Activated CD4-positive, CD25-positive, alpha-beta regulatory T cell treated with anti-CD3 and anti-CD28 coated beads, Interleukin-2, amount 50 U/mL, for 72 hours (primary cell): Measurements from ENCODE around the gene LRRC8E.
"Not testable (repeated sequence)": the region's sequence is repeated elsewhere in the genome, so short reads cannot be mapped to it uniquely, and the experiment has no call there.

Source experiments
- DNase-seq: peaks from one replicate; pipeline ENCODE4 v3.0.0; 2021

LRRC8E gene

DNA sequence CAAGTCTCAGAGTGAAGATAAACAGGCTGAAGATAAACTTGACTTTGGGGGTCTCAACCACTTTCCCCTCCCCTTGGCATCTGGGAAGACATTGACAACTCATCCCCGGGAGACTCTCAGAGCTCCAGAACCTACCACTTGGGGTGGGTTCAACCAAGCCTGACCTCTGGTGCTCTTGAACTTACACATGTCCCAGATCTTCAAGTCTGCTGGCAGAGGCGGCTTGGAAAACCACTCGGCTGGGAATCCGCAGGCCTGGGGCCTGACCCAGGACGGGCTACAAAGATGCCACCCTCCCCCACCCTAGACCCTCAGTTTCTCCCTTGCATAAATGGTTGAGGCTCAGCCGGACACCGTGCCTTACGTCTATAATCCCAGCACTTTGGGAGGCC, 512 bp downstream of the LRRC8E start:
- DNase-seq = no peak

DNA sequence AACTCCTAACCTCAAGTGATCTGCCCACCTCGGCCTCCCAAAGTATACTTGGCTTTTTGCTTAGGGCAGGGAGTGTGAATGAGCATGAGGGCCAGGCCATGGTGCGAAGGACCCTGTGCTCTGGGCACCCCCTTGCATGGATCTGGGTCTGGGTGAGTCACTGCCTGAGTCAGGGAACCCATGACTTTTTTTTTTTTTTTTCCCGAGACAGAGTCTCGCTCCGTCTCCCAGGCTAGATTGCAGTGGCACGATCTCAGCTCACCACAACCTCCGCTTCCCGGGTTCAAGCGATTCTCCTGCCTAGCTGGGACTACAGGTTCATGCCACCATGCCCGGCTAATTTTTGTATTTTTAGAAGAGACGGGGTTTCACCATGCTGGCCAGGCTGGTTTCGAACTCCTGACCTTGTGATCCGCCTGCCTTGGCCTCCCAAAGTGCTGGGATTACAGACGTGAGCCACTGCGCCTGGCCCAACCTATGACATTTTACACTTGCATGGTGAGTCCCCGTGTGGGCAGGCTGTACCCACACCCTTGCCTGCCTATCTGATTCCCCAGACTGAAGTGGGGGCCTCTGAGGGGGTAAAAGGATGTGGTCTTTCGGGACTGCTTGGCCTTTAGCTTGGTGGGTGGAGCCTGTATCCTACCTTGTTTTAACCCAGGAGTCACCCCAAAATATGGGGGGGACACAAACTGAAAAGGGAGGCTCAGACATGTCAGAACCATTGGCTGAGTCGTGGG, 5.2 kb downstream of the LRRC8E start:
- DNase-seq = not testable (repeated sequence)

DNA sequence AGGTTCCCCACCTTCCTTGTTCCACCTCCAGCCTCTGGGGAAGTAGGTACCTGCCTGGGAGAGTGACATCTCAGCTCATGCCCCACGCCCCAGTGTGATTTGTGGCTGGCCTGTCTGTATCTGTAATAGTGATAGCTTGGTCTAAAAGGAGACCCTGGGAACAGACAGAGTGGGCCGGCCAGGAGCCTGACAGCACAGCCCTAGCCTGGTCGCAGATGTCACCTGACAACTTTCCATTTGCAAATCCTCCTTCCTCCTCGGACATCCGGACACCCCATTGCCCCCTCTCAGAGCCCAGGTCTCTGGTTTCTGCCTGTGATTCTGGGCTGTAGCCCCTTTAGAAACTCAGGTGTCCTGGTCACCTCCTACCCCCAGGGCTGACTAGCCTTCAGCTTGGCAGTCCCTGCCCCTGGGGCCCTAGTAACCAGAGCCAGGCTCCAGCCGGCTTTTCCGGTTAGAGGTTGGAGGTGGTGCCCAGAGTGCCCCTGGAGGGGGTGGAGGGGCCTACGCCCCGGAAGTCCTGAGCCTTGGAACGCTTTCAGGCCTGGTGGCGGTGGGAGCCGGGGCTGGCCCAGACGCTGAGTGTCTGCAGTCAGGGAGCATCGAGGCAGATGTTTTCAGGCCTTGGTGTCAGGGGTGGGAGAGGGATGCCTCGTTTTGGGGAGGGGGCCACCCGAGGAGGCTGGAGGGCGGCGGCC, 6.5 kb downstream of the LRRC8E start:
- DNase-seq = no peak

DNA sequence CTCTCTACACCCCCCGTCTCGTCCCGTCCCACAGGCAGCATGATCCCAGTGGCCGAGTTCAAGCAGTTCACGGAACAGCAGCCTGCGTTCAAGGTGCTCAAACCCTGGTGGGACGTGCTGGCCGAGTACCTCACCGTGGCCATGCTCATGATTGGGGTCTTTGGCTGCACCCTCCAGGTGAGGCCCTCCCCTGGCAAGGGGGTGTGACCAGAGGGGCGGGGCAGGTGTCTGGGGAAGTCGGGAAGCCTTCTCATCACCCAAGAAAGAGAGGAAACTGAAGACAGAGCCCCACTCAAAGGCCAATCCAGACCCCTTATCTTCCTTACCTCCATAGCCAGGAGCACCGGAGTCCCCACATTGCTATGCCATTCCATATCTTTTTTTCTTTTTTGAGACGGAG, 7.3 kb downstream of the LRRC8E start:
- DNase-seq = no peak

DNA sequence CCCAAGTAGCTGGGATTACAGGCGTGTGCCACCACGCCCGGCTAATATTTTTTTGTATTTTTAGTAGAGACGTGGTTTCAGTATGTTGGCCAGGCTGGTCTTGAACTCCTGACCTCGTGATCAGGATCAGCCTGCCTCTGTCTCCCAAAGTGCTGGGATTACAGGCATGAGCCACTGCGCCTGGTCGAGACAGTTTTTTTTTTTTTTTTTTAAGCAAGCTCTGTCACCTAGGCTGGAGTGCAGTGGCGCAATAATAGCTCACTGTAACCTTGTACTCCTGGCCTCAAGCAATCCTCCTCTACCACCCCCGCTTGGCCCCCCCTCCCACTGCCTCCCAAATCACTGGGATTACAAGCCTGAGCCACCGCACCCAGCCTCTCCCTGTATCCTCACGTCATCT, 9.0 kb downstream of the LRRC8E start:
- no peak for DNase-seq

DNA sequence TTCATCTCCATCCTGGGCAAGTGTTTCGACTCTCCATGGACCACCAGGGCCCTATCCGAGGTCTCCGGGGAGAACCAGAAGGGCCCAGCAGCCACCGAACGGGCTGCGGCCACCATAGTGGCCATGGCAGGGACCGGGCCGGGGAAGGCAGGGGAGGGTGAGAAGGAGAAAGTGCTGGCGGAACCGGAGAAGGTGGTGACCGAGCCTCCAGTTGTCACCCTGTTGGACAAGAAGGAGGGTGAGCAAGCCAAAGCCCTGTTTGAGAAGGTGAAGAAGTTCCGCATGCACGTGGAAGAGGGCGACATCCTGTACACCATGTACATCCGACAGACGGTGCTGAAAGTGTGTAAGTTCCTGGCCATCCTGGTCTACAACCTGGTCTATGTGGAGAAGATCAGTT, 10.7 kb downstream of the LRRC8E start:
- DNase-seq = no peak

DNA sequence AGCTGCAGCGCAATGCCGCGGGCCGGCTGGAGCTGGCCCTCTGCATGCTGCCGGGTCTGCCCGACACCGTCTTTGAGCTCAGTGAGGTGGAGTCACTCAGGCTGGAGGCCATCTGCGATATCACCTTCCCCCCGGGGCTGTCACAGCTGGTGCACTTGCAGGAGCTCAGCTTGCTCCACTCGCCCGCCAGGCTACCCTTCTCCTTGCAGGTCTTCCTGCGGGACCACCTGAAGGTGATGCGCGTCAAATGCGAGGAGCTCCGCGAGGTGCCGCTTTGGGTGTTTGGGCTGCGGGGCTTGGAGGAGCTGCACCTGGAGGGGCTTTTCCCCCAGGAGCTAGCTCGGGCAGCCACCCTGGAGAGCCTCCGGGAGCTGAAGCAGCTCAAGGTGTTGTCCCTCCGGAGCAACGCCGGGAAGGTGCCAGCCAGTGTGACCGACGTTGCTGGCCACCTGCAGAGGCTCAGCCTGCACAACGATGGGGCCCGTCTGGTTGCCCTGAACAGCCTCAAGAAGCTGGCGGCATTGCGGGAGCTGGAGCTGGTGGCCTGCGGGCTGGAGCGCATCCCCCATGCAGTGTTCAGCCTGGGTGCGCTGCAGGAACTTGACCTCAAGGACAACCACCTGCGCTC, 11.6 kb downstream of the LRRC8E start:
- DNase-seq = no peak

DNA sequence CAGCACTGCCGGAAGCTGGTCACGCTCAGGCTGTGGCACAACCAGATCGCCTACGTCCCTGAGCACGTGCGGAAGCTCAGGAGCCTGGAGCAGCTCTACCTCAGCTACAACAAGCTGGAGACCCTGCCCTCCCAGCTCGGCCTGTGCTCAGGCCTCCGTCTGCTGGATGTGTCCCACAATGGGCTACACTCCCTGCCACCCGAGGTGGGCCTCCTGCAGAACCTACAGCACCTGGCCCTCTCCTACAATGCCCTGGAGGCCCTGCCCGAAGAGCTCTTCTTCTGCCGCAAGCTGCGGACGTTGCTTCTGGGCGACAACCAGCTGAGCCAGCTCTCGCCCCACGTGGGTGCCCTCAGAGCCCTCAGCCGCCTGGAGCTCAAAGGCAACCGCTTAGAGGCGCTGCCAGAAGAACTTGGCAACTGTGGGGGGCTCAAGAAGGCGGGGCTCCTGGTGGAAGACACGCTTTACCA, 12.1 kb downstream of the LRRC8E start:
- DNase-seq = no peak

DNA sequence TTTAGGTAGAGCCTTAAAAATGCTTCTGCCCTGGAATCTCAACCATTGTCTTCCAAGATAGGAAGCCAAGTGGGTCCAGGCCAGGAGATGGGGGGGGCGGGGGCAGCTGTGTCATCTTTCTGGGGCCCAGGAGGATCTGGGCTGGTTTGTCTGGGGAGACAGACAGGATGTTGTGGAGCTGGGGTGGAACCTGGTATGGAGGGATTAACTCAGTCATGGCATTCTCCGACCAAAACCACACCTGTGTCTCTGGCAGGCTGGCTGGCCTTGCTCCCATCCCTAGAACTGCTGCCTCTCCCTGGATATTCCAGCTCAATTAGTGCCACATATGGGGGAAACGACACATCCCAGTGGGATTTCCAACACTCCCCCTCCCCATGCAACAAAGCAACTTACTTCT, 12.6 kb downstream of the LRRC8E start:
- no peak for DNase-seq

DNA sequence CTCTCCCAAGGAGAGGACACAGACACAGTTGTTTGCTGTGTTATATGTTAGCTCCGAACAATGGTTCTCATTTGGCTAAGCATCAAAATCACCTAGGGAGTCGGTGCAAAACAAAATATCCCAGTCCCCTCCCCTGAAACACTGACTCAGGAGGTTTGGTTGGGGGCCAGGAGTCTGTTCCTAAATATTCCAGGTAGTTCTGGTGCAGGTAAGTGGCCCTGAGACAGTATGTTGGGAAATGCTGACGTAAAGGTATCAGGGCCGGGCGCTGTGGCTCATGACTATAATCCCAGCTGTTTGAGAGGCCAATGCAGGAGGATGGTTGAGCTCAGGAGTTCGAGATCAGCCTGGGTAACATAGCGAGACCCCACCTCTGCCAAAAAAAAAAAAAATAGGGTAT, 13.0 kb downstream of the LRRC8E start:
- DNase-seq = no peak

DNA sequence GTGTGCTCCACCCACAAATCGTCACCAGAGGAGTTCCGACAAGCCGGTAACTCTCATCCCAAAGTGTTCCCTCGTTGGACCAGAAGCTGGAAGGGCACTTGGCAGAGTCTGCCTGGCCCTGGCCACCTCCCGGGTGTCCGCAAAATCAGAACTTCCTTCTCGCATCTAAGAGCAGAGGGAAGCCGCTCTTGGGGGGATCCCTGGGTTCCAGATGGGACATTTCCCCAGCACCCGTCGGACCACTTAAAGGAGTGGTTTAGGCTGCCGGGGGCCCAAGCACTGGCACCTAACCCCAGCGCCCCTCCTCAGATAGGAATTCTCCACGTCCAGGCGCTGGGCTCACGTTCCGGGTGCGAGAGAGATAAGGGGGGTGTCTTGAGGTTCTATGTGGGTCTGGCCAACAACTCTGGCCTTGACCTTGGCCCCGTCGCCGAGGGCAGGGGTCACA, 14.5 kb downstream of the LRRC8E start:
- DNase-seq = no peak

DNA sequence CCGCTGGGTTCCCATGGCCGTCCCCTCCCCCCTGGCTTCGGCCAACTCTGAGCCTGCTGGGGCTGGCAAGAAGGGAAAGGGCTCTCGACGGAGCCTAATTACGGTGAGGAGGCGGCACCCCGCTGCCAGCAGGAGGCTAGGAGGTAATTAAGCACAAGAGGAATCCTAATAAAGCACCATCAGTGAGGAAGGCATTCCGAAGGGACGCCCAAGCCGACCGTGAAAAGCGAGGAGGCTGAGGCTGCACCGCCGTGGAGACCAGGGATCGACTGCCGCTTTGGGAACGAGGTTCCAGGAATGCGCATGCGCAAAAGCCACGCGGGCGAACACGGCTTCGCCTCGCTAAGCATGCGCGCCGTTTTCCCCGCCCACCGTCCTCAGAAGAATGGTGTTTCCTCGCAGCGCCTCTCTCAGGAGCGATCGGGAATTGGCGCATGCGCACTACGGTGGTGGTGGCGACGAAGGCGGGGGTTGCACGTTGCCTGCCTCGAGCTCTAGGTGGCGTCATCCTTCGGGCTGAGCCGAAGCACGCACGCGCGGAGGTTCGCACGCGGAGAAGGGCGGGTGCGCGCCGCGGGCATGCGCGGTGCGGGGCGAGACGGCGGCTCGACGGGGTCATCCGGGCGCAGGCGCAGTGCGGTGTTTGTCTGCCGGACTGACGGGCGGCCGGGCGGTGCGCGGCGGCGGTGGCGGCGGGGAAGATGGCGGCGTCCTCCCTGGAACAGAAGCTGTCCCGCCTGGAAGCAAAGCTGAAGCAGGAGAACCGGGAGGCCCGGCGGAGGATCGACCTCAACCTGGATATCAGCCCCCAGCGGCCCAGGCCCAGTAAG, 15.1 kb downstream of the LRRC8E start, which contains the start of gene MAP2K7:
Gene MAP2K7 (plus strand): TSS at position 634 of the 830 bp plus-strand sequence. CDS start 68 bp downstream, at position 702.
- peak; percentile 100 for DNase-seq

DNA sequence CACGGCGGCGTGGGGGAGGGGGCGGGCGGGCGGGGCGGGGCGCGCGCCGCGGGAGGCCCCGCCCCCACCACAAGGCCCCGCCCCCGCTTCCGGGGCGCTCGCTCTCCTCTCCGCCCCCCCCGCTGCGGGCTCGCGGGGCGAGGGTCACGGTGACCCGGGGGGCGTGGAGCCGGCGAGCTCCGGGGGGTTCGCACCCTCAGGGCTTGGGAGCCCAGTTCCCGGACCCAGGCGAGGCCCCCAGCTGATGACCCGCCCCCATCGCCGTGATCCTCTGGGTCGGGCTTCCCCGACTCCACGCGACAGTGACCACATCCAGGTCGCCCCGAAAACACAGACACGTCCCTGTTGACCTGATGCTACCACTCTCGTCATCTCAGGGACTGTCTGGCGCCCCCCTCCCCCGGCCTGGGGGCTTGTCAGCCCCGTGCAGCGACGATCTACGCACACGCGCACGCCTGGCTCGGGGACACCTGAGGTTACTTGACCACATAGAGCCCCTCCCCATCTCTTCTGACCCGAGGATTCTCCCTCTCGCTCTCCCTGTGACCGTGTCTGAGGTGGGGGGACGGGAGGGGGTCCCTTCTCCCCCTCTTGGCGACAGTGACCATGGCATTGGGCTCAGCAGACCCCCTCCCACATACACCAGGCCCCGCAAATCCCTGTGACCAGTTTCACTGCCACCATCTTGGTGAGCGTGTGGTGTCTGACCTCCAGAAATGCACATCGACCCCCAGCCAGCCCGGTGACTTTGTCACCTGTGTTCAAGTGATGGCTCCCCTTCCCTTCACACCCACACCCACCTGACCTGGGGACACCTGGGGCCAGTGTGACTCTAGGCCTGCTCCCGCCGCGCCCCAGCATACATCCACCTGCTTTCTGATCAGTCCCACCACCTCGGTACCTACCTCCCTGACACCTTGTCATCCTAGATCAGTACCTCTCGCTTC, 16.0 kb downstream of the LRRC8E start:
- peak; percentile 73 for DNase-seq

DNA sequence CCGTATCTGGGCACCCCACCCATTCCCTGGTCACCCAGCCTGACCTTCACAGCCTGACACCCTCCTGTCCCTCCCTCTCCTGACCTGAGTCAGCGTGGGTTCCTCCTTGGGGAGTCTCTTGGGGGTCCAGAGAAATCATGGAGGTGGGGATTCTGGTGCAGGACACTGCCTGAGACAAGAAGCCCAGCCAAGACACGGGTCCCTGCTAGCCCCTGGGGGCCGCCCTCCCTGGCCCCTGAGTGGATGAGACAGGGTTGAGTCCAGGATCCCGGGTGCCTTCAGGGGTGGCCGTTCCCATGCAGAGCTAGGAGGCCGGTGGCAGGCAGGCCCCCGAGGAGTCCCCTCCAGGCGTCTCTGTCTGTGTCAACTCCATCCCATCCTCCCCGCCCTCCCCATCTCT, 17.0 kb downstream of the LRRC8E start:
- DNase-seq = no peak

DNA sequence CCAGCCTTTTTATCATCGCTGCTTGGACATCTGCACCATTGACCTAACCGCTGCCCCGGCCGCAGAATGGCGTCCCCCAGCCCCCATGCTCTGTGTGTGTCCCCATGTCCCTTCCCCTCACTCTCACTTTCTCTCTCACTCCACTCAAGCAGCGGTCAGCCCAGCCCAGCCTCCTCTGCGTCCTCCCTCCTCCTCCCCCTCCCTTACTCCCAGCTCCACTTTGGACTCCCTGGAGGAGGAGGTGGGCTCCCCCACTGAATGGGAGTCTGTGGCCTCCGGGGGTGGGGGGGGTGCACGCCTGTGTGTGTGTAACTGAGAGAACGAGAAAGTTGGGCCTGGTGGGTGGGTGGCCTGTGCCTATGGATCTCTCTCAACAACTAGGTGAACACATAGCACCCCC, 17.5 kb downstream of the LRRC8E start:
- DNase-seq = no peak

DNA sequence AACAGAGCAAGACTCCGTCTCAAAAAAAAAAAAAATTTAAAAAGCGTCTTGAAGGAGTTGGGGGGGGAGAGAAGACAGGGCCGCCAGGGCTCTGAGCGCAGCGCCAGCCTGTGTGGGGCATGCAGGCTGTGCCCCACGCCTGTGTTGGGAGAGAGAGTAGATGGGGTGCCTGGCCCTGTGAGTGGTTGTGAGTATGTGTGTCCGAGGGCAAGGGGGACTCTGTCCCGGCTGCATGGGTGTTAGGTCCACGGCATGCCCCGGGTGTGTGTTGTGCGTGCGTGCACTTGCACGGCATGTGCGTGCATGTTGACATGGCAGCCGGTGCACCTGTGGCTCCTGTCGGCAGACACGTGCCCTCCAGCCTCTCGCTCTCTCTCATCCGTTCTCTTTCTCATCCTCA, 18.8 kb downstream of the LRRC8E start:
- no peak for DNase-seq

DNA sequence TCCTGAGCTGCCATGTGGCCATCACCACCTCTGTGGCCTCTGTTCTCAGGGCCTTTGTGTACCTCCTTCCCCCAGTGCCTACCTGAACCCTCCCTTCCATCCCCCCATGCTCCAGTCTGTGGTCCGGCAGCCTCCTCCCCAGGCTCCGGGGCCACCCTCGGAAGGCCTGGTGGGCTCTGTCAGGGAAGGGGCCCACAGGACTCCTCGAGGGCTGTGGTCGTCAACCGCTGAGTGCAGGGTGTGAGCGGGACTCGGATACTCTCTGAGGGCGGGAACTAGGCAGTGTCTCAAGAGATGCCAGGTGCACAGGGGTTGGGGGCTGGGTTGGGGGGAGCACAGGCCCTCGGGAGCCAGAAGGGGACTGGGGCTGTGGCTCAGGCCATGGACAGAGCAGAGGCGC, 19.2 kb downstream of the LRRC8E start:
- DNase-seq = no peak

DNA sequence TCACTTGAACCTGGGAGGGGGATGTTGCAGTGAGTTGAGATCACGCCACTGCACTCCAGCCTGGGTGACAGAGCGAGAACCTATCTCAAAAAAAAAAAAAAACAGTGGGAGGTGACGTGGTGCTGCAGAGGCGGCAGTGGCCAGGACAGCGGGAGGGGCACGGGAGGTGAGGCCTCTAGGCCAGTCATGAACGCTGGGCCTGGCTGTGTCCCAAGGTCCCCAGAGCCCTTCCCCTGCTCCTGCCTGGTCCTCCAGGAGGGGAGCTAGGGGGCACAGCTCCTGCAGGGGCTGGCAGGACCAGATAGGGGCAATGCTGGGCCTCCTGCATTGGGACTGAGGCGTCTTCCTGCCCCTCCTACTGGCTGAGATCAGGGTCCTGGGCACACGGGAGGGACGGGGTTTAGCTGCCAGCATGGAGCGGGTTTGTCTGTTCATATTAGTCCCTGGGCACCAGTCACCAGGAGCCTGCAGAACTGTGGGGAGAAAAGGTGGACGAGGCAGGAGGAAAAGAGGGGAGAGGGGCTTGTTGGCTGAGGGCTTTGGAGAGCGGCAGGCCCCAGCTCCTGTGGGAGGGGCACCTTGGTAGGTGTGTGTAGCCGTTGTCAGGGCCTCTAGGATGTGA, 19.9 kb downstream of the LRRC8E start:
- no peak for DNase-seq

DNA sequence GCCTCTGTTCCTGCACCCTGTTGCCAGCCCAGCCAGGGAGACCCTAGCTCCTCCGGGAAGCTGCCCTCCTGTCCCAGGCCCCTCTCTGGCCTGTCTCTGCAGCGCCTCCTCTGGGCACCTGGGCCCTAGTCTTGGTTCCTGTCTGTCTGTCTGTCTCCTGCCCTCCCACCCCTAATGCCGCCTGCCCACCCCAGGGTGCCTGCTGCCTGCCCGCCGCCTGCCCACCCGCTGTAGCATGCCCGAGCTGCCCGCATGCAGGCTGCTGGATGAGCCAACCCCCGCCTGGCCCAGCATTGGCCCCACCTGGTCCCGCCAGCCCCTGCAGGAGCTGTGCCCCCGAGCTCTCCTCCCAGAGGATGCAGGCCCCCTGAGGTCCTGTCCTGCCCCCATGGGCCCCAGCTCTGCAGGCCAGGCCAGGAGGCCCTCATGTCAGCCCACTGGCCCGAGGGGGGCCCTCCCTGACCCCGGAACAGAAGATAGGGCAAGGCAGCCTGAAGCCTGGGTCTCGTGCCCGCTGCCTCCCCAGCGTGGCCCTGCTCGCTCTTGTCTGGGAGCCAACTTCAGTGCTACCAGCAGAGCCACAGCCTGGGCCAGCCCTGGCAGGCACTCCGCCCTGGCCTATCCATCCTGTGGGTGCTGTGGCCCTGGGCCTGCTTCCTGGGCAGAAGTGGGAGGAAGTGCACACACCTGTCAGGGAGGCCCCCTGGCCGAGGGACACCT, 20.6 kb downstream of the LRRC8E start:
- no peak for DNase-seq

DNA sequence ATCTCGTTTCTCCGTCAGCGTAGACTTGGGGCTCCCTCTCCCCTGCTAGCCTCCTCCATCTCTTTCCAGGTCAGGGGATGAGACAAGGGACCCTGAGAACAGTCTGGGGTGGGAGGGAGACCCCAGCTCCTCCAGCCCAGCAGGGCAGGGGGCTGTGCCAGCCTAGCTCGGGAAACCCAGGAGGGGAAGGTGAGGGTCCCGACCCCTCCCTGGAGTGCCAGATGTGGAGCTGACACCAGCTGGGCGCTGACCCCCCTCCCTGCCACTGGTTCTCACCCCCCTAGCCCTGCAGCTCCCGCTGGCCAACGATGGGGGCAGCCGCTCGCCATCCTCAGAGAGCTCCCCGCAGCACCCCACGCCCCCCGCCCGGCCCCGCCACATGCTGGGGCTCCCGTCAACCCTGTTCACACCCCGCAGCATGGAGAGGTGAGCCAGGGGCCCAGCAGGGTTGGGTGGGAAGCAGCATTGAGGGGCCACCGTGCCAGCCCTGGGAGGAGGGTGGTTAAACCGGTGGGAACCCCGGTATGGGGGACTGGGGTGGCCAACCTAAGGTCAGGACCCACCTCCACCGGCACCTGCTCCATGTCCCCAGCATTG, 21.3 kb downstream of the LRRC8E start:
- DNase-seq = no peak
